Natural killer cell (primary cell): ENCODE data around the gene SLN. TPM values are rescaled to one million over a fixed set of nuclear protein-coding genes. Genes with fewer than 3 reads are reported as not detected.

Experiments used
- ATAC-seq, 3 donors: fragments of 150-1000 bp in 2 of 3; fragments of 200-7000 bp in 1 of 3; cut with Tn5 transposase; 1 replicate in 1 of 3; 2 replicates in 2 of 3; pipeline ENCODE4 v1.10.0; 2021; ENCODE audit warnings: mild to moderate bottlenecking in 2 of 3, moderate library complexity in 2 of 3
- DNase-seq, 2 donors: peaks; one replicate each; pipeline versions ENCODE4 v3.0.0 to v3.0.0-alpha.2; 2013 to 2021; ENCODE audit warnings: mixed read lengths in 1 of 2
- H3K27ac ChIP-seq: one replicate; pipeline ENCODE4 v1.5.1; 2013; ENCODE audit warnings: mild to moderate bottlenecking, low read length
- H3K27me3 ChIP-seq: one replicate; pipeline ENCODE4 v1.6.1; 2013; ENCODE audit warnings: low read length; ENCODE audit not compliant: control insufficient read depth, insufficient read depth
- H3K36me3 ChIP-seq: one replicate; pipeline ENCODE4 v1.6.1; 2013; ENCODE audit warnings: low read length; ENCODE audit not compliant: control insufficient read depth, insufficient read depth
- H3K4me1 ChIP-seq: one replicate; pipeline ENCODE4 v1.6.1; 2013; ENCODE audit warnings: low read length; ENCODE audit not compliant: control insufficient read depth, insufficient read depth
- H3K4me3 ChIP-seq: one replicate; pipeline ENCODE4 v1.5.1; 2013; ENCODE audit warnings: low read length
- H3K9me3 ChIP-seq: one replicate; pipeline ENCODE4 v1.6.1; 2013; ENCODE audit warnings: low read length; ENCODE audit not compliant: control insufficient read depth, insufficient read depth
- H3K27ac Mint-ChIP-seq, 2 donors: one replicate each; pipeline ENCODE4 v1.8.0; 2022; ENCODE audit warnings: mild to moderate bottlenecking in 2 of 2, mixed read lengths in 2 of 2, moderate library complexity in 1 of 2
- H3K27me3 Mint-ChIP-seq, 2 donors: one replicate each; pipeline ENCODE4 v1.8.0; 2022; ENCODE audit warnings: low read depth in 2 of 2, mixed read lengths in 2 of 2
- H3K36me3 Mint-ChIP-seq: one replicate; pipeline ENCODE4 v1.8.0; 2022; ENCODE audit warnings: mixed read lengths
- H3K4me1 Mint-ChIP-seq, 2 donors: one replicate each; pipeline ENCODE4 v1.8.0; 2022; ENCODE audit warnings: mixed read lengths in 2 of 2
- H3K4me3 Mint-ChIP-seq: one replicate; pipeline ENCODE4 v1.8.0; 2022; ENCODE audit warnings: mild to moderate bottlenecking, moderate library complexity, mixed read lengths
- H3K9me3 Mint-ChIP-seq, 2 donors: one replicate each; pipeline ENCODE4 v1.8.0; 2022; ENCODE audit warnings: mixed read lengths in 2 of 2
- WGBS: methylation state at CpG from one replicate; pipeline ENCODE4 v1.1.7; 2013; ENCODE audit warnings: missing lambda C conversion rate; ENCODE audit not compliant: insufficient coverage; 5-methylcytosine and 5-hydroxymethylcytosine counted together
- intact Hi-C: fragments of 100-400 bp; cut with micrococcal nuclease; formaldehyde crosslinking; loops from one replicate; pipeline ENCODE4 v1.14.2; 2022
- total RNA-seq, 4 donors: library from RNA; stranded (reverse); fragments of 120-200 nt in 1 of 4; gene quantifications; one replicate each; pipeline versions ENCODE4 v1.2.3 to v1.2.4, GENCODE V29; 2013 to 2022
- TF ChIP-seq, protein P1 (sequence below): fragments of 200-600 bp; IDR thresholded peaks from one replicate; pipeline ENCODE4 v1.8.0; 2022; ENCODE audit warnings: antibody characterized with exemption

The SLN gene
- total RNA-seq, 3 donors from 2014 or later (not counting 1 experiment from before 2014, with no cell fraction given), result not detected

GRCh38 chr11:107741044-107741823 is 29.4 kb upstream of the SLN start:
- DNase-seq (peak in 1 of 2 donors; percentile 16), ATAC-seq (no peak)
- no peaks in the 10 kb centered on the region for H3K36me3 ChIP-seq
- no peaks in the 10 kb centered on the region for H3K4me1 ChIP-seq
- no peaks in the 10 kb centered on the region for H3K9me3 ChIP-seq
- peaks cover 20 to 26% of the 10 kb centered on the region in 2 donors for H3K27me3 Mint-ChIP-seq
- TF ChIP-seq, protein P1, sequence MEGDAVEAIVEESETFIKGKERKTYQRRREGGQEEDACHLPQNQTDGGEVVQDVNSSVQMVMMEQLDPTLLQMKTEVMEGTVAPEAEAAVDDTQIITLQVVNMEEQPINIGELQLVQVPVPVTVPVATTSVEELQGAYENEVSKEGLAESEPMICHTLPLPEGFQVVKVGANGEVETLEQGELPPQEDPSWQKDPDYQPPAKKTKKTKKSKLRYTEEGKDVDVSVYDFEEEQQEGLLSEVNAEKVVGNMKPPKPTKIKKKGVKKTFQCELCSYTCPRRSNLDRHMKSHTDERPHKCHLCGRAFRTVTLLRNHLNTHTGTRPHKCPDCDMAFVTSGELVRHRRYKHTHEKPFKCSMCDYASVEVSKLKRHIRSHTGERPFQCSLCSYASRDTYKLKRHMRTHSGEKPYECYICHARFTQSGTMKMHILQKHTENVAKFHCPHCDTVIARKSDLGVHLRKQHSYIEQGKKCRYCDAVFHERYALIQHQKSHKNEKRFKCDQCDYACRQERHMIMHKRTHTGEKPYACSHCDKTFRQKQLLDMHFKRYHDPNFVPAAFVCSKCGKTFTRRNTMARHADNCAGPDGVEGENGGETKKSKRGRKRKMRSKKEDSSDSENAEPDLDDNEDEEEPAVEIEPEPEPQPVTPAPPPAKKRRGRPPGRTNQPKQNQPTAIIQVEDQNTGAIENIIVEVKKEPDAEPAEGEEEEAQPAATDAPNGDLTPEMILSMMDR, result no peak
- no peak overlapping the region for H3K27ac ChIP-seq
- no peaks in the 10 kb centered on the region for H3K4me1 Mint-ChIP-seq
- intact Hi-C loops, result no loop called here
- 53% methylated on average over 7 of the region's 7 CpGs for WGBS
- no peak overlapping the region for H3K4me3 Mint-ChIP-seq
- peaks cover 2% of the 10 kb centered on the region for H3K27me3 ChIP-seq
- H3K9me3 Mint-ChIP-seq, result peaks cover 0 to 2% of the 10 kb centered on the region in 2 donors
- H3K36me3 Mint-ChIP-seq, result no peaks in the 10 kb centered on the region
- H3K27ac Mint-ChIP-seq, result no peak overlapping the region
- no peak overlapping the region for H3K4me3 ChIP-seq

- H3K4me3 ChIP-seq, result no peak overlapping the region
- no peak overlapping the region for H3K27ac ChIP-seq
- peaks cover 2% of the 10 kb centered on the region for H3K27me3 ChIP-seq
- no peak for ATAC-seq
- WGBS, result 67% methylated on average over 1 of the region's 4 CpGs
- H3K4me1 ChIP-seq, result no peaks in the 10 kb centered on the region
- Mint-ChIP-seq H3K36me3 (no peaks in the 10 kb centered on the region), H3K27ac (no peak overlapping the region), H3K27me3 (peaks cover 14 to 23% of the 10 kb centered on the region in 2 donors), H3K4me3 (no peak overlapping the region), H3K4me1 (no peaks in the 10 kb centered on the region), H3K9me3 (peaks cover 0 to under 1% of the 10 kb centered on the region in 2 donors)
- H3K36me3 ChIP-seq, result no peaks in the 10 kb centered on the region
- DNase-seq, result no peak
- TF ChIP-seq, protein P1, result no peak
- intact Hi-C loops, result no loop called here
- no peaks in the 10 kb centered on the region for H3K9me3 ChIP-seq
Observed at GRCh38 chr11:107740271-107740670, 28.4 kb upstream of the SLN start.

GRCh38 chr11:107736546-107736945 is 24.7 kb upstream of the SLN start:
- Mint-ChIP-seq H3K27me3 (peaks cover 9 to 16% of the 10 kb centered on the region in 2 donors), H3K4me1 (no peaks in the 10 kb centered on the region), H3K4me3 (no peak overlapping the region), H3K27ac (no peak overlapping the region), H3K9me3 (no peaks in the 10 kb centered on the region), H3K36me3 (no peaks in the 10 kb centered on the region)
- intact Hi-C loops, result no loop called here
- no peak for ATAC-seq
- WGBS, result 0% methylated on average over 1 of the region's 1 CpG
- no peak for DNase-seq
- TF ChIP-seq, protein P1, result no peak
- H3K36me3 ChIP-seq, result no peaks in the 10 kb centered on the region
- no peaks in the 10 kb centered on the region for H3K9me3 ChIP-seq
- H3K27ac ChIP-seq, result no peak overlapping the region
- H3K27me3 ChIP-seq, result no peaks in the 10 kb centered on the region
- H3K4me1 ChIP-seq, result no peaks in the 10 kb centered on the region
- H3K4me3 ChIP-seq, result no peak overlapping the region
